ENCODE measurements around the gene PHKA2. TPM values are rescaled to one million over a fixed set of nuclear protein-coding genes. Genes with fewer than 3 reads are reported as not detected.

Gene PHKA2
- total RNA-seq, 1 experiment from 2014 or later, result 43.0 TPM

GRCh38 chrX:18885328-18886004 lies 98.4 kb downstream of the PHKA2 start:
- Histone ChIP-seq H3K27me3 (replicated peaks; ENCODE audit: control insufficient read depth, insufficient read depth, low read length) (no peaks in the 10 kb centered on the region), H3K4me3 (ENCODE audit: low read depth, low read length) (peak overlapping the region; percentile 34), H3K4me1 (peaks cover 47% of the 10 kb centered on the region), H3K9me3 (no peaks in the 10 kb centered on the region), H3K36me3 (ENCODE audit: control insufficient read depth, insufficient read depth, low read length) (no peaks in the 10 kb centered on the region; the same call in 1 of the 2 replicates)
- CTCF ChIA-PET, result interaction anchor here (1.5 to 2.4 kb wide), 2 partner anchors 192 to 475 kb away, joined by 4 to 9 read pairs; no protein-coding TSS in a partner anchor
- intact Hi-C loops (cut with micrococcal nuclease; ENCODE audit: unreplicated experiment), result loop anchor here (1.0 to 5.0 kb wide), 7 partner anchors 37 to 494 kb away; partner anchors contain the start of gene RS1
- peaks cover 31% of the 10 kb centered on the region for H3K36me3 Mint-ChIP-seq (ENCODE audit: insufficient read depth, unreplicated experiment)
- no peak for TF ChIP-seq CTCF (IDR thresholded peaks at IDR 0.05; ENCODE audit: insufficient read depth in 1 of 2, low read depth in 1 of 2, low read length in 1 of 2, severe bottlenecking in 1 of 2, unreplicated experiment in 1 of 2)
- peak overlapping the region; percentile 79 for H3K4me3 Mint-ChIP-seq (ENCODE audit: unreplicated experiment)
- H3K4me1 Mint-ChIP-seq (ENCODE audit: low read depth, unreplicated experiment), result peaks cover 20% of the 10 kb centered on the region
- DNase-seq, result peak; percentile 49 to 52
- peak overlapping the region; percentile 92 for H3K27ac Mint-ChIP-seq (ENCODE audit: unreplicated experiment)
- BruUV-seq (replicated peaks), result no TSS peak
- no peaks in the 10 kb centered on the region for H3K27me3 Mint-ChIP-seq (ENCODE audit: insufficient read depth, unreplicated experiment)
- H3K9me3 Mint-ChIP-seq (ENCODE audit: unreplicated experiment), result no peaks in the 10 kb centered on the region
- POLR2A ChIA-PET, result interaction anchor here (0.6 to 1.7 kb wide), 4 partner anchors 38 to 460 kb away, joined by 4 to 5 read pairs (median 4); partner anchors contain the start of gene CDKL5

- CTCF ChIA-PET, result interaction anchor here (2.4 kb wide), 1 partner anchor 475 kb away, joined by 9 read pairs; no protein-coding TSS in a partner anchor
Observed at GRCh38 chrX:18884916-18885315, 99.0 kb downstream of the PHKA2 start.

More at GRCh38 chrX:18884916-18885315, 99.0 kb downstream of the PHKA2 start:
- H3K36me3 ChIP-seq (ENCODE audit: control insufficient read depth, insufficient read depth, low read length), result no peaks in the 10 kb centered on the region; the same call in 1 of the 2 replicates
- DNase-seq, result peak in 1 of 2 experiments; percentile 11
- H3K4me3 ChIP-seq (ENCODE audit: low read depth, low read length), result no peak overlapping the region
- H3K4me1 ChIP-seq, result peaks cover 47% of the 10 kb centered on the region
- peak overlapping the region; percentile 79 for H3K4me3 Mint-ChIP-seq (ENCODE audit: unreplicated experiment)
- H3K27ac Mint-ChIP-seq (ENCODE audit: unreplicated experiment), result peak overlapping the region; percentile 92
- BruUV-seq (replicated peaks), result no TSS peak
- no peak for TF ChIP-seq CTCF (IDR thresholded peaks at IDR 0.05; ENCODE audit: insufficient read depth in 1 of 2, low read depth in 1 of 2, low read length in 1 of 2, severe bottlenecking in 1 of 2, unreplicated experiment in 1 of 2)
- H3K4me1 Mint-ChIP-seq (ENCODE audit: low read depth, unreplicated experiment), result peaks cover 20% of the 10 kb centered on the region
- no peaks in the 10 kb centered on the region for H3K9me3 Mint-ChIP-seq (ENCODE audit: unreplicated experiment)
- intact Hi-C loops (cut with micrococcal nuclease; ENCODE audit: unreplicated experiment), result loop anchor here (5.0 kb wide), 1 partner anchor 213 kb away; the partner anchor contains the start of gene RS1
- no peaks in the 10 kb centered on the region for H3K27me3 ChIP-seq (replicated peaks; ENCODE audit: control insufficient read depth, insufficient read depth, low read length)
- POLR2A ChIA-PET, result interaction anchor here (0.6 to 1.7 kb wide), 3 partner anchors 208 to 460 kb away, joined by 4 to 5 read pairs (median 5); partner anchors contain the start of gene CDKL5
- H3K36me3 Mint-ChIP-seq (ENCODE audit: insufficient read depth, unreplicated experiment), result peaks cover 31% of the 10 kb centered on the region
- H3K27me3 Mint-ChIP-seq (ENCODE audit: insufficient read depth, unreplicated experiment), result no peaks in the 10 kb centered on the region
- no peaks in the 10 kb centered on the region for H3K9me3 ChIP-seq
